HG02571 (cell line): ENCODE data around the gene RAPGEF4.
A peak's percentile ranks its signal among the peaks of the same experiment; 100 is the strongest.

Source experiments
- ATAC-seq: cut with Tn5 transposase; IDR thresholded peaks from one replicate; pipeline ENCODE4 v1.9.1; 2021; ENCODE audit warnings: mild to moderate bottlenecking, moderate library complexity; ENCODE audit not compliant: unreplicated experiment

Gene RAPGEF4

GRCh38 chr2:173053043-173053699 lies 317.5 kb downstream of the RAPGEF4 start:
- no peak for ATAC-seq

GRCh38 chr2:173054466-173054865 lies 318.8 kb downstream of the RAPGEF4 start:
- no peak for ATAC-seq

GRCh38 chr2:173056705-173057364 lies 321.2 kb downstream of the RAPGEF4 start:
- ATAC-seq: no peak

GRCh38 chr2:173058097-173058496 lies 322.5 kb downstream of the RAPGEF4 start:
- no peak for ATAC-seq

GRCh38 chr2:173058673-173059072 lies 323.0 kb downstream of the RAPGEF4 start:
- no peak for ATAC-seq

GRCh38 chr2:173059292-173059691 lies 323.6 kb downstream of the RAPGEF4 start:
- no peak for ATAC-seq

- ATAC-seq: no peak
Observed at GRCh38 chr2:173059971-173060461, 324.4 kb downstream of the RAPGEF4 start.

- no peak for ATAC-seq
Observed at GRCh38 chr2:173062801-173063200, 327.2 kb downstream of the RAPGEF4 start.

- no peak for ATAC-seq
Observed at GRCh38 chr2:173064151-173064805, 328.6 kb downstream of the RAPGEF4 start.

GRCh38 chr2:173066887-173067676 lies 331.4 kb downstream of the RAPGEF4 start:
- no peak for ATAC-seq

GRCh38 chr2:173075056-173075780 lies 339.6 kb downstream of the RAPGEF4 start:
- ATAC-seq: no peak

- ATAC-seq: peak; percentile 69
Observed at GRCh38 chr2:173075781-173076580, 340.3 kb downstream of the RAPGEF4 start, which contains the start of gene MAP3K20. TSS of gene MAP3K20 (plus strand) at chr2:173075846. CDS start at chr2:173091032, 15,186 bp downstream.

GRCh38 chr2:173076581-173077345 lies 341.1 kb downstream of the RAPGEF4 start:
- ATAC-seq: peak; percentile 36

- ATAC-seq: no peak
Observed at GRCh38 chr2:173077506-173078177, 342.0 kb downstream of the RAPGEF4 start.

GRCh38 chr2:173079141-173079540 lies 343.5 kb downstream of the RAPGEF4 start:
- ATAC-seq: no peak

- no peak for ATAC-seq
Observed at GRCh38 chr2:173079973-173080860, 344.6 kb downstream of the RAPGEF4 start.

GRCh38 chr2:173086518-173087213 lies 351.0 kb downstream of the RAPGEF4 start:
- ATAC-seq: no peak
